Spleen (tissue), 7 donors: ENCODE data around the gene AMER1.

Experiments used
- CTCF ChIP-seq, 11 experiments: fragments of 200-600 bp in 7 of 11; fragments of 450-650 bp in 4 of 11; sonication (generic) in 4 of 11; IDR thresholded peaks in 8 of 11; conservative IDR thresholded peaks in 3 of 11; 1 replicate in 7 of 11; 2 replicates in 4 of 11; pipeline versions ENCODE4 v1.4.0 to v1.8.0; 2016 to 2021; ENCODE audit warnings: antibody characterized with exemption in 11 of 11, inconsistent platforms in 4 of 11, mild to moderate bottlenecking in 1 of 11
- POLR2AphosphoS5 ChIP-seq, 3 donors: sonication (generic); formaldehyde crosslinking; IDR thresholded peaks; one replicate each; pipeline ENCODE4 v1.5.1; 2017; ENCODE audit warnings: antibody characterized with exemption in 3 of 3
- donor health status: DM: no; HTN: no; CAD: no; lungs with moderate emphysema.
- donor health status: DM: no; HTN: no; CAD: no.
- donor health status: DM: no; HTN: no; CAD: no.

DNA sequence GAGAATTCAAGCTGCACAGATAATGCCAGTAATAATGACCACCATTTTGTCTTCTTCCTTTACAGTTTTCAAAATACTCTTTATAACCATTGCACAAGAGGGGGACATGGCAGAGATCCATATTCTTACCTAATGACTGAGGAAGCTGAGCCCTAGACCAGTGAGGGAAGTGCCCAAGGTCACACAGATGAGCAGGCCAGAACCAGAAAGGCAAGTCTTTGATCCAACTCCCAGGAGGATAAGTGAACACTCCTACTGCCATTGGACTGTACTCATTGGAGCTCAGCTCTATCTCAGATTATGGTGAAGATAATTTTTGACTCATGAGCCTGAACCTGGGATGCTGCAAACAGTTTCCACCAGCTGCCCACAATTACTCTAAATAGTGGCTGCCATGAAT is 28.6 kb downstream of the AMER1 start:
- TF ChIP-seq CTCF (IDR thresholded peaks at IDR 0.05 in 8 of 11, conservative IDR thresholded peaks at IDR 0.05 in 3 of 11): no peak
- no peak for TF ChIP-seq POLR2AphosphoS5 (IDR thresholded peaks at IDR 0.05)
